GM12874 (cell line): Measurements from ENCODE around the gene ARL5C.

Experiments used
- CTCF ChIP-seq: IDR thresholded peaks from 2 replicates; pipeline ENCODE4 v1.5.1; 2011; ENCODE audit warnings: low read depth, mild to moderate bottlenecking, control low read depth, low read length, moderate library complexity; ENCODE audit not compliant: insufficient read depth

Gene ARL5C

DNA sequence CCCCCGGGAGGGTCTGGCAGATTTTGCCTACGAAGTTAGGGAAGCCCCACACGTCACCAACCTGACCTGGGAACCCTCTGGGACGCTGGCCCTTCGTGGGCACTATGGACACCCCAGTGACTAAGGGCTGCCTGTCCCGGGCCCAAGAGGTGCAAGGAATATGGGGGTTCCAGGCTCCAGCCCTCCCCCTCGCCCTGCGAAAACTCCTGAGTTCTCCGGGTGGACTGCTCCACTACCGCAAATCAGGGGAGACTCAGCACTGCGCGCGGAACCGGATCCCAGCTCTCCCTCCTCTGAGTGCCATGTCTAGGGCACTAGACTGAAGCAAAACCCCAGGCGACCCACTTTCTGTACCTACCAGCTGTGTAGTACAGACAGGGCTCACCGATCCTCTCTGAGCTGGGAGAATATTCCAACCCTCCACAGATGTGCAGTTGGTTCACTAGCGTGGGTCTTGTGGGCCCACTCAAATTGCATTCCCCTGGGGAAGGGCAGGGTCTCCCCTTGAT is at the start of gene ARL5C:
Gene ARL5C, minus strand, starts transcription at position 321 of the 509 bp plus-strand sequence. CDS start 401 bp downstream, outside the sequence.
- TF ChIP-seq CTCF, result no peak

DNA sequence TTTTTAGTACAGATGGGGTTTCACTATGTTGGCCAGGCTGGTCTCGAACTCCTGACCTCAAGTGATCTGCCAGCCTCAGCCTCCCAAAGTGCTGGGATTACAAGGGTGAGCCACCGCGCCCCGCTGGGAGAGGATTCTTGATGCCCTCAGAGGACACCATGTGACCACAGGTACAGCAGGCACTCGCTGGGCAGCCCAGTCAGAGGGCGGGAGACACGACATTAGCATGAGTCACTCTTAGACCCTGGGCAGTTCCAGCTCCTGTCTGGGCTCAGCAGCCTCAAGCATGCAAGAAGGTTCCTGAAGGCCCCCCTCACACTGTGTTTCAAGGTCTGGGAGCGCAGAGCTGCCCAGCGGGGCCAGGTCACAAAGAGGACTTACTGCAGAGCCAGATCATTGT is 47.9 kb upstream of the ARL5C start:
- no peak for TF ChIP-seq CTCF

DNA sequence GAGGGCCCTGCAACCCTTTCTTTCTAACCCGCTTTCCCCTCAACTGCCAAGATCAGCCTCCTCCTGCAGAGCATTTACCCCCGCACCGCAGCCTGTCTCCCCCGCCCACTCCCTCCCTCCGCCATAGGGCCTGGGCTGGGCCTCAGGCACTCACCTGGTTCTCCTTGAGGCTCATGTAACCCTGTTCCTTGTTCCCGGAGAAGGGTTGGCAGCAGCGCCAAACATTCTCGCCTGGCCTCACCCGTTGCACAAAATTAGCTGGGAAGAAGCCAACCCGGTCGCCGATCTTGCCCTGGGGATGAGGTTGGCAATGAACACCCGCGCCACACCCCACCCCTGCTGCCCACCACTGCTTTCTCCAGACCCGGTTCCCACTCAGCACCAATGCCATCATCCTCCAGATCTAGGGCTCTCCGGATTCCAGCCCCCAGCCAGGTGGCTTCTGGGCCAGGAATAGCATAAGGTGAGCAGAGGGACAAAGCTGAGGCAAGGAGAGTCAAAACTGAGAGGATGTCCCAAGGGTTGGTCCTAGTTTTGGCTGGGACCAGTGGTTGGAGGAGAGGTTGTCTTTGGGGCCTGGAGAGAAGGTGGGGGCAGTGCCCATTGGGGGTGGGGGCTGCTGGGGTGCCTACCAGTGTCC is 47.0 kb upstream of the ARL5C start:
- no peak for TF ChIP-seq CTCF

DNA sequence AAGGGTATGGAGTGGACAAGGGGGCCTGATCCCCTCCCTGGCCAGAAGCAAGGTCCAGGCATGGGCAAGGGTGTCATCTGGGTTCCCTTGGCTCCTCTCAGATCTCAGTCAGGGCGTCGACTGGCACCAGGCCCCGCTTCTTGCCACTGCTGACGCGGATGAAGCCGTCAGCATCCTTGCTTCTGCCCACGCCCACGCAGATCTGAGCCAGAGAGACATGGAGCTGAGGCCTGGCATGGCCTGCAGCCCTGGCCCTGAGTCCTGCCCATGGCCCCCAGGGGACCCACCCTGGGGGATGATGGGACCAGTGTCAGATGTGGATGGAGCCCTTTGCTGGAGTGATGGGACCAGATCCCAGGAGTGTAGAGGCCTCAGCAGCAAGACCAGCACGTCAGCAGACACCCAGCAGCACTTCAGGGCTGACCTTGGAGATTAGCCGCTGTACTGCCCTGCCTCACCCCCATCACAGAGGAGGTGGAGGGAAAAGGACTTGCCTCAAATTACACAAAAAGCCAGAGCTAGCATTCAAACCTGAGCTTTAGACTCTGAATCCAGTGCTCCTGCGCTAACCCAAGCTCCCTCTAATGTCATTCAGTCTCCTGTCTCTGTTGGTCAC is 46.3 kb upstream of the ARL5C start:
- no peak for TF ChIP-seq CTCF

DNA sequence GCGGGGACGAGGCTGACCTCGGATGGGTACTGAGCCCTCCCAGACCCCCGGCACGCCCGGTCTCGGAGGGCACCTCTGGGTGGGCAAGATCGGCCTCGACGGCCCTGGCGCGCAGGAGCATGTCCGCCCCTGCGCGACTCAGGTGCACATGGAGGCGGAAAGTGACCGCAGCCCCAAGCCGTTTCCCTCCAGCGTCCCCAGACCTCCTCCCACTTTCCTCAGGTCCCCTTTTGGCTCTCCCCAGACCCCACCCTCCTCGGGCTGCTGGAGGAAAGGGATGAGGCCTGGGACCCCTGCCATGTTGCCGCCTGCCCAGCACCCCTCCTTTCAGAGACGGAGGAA is 44.1 kb upstream of the ARL5C start:
- TF ChIP-seq CTCF, result no peak

DNA sequence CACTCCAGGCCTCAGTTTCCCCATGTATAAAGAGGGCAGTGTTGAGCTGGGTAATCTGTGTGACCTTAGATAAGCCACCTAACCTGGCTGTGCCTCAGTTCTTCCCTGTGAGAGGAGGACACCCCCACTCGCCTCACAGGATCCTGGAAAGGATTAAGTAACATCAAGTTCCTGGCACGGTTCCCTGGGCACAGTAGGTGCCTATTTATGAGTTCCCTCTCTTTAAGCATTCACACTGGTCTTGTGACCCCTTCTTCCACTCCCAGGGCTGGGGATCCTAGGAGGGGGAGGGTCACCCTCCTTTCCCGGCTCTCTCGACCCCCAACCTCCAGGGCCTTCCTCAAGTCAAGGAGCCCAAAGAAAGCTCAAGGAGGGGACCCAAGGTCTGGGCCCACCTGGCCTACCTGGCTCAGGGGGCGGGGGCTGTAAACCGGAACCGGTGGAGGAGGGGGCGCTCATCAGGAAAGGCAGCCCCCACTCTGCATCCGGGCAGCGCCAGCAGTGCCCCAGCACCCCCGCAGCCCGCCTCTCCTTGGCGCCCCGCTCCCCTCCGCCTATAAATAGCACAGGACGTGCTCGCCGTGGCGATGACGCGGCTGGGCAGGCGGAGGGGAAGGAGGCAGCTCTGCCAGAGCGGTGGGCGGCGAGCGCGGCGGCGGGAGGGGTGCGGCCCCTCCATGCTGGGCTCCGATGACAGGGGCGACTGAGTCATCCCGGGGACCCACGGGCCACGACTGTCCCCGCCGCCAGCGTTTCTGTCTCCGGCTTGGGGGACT is 43.5 kb upstream of the ARL5C start:
- TF ChIP-seq CTCF, result no peak

- TF ChIP-seq CTCF, result no peak
These were observed 42.9 kb upstream of the ARL5C start for GRCh38 chr17:39208893-39209292.
